ENCODE results near the gene CROCC2. TPM values are rescaled to one million over a fixed set of nuclear protein-coding genes. Genes with fewer than 3 reads are reported as not detected.

The CROCC2 gene
- total and polyA plus RNA-seq, 2 of the 13 experiments (the other 11 are each of a cell fraction or from before 2014, with no cell fraction given) = not detected

DNA sequence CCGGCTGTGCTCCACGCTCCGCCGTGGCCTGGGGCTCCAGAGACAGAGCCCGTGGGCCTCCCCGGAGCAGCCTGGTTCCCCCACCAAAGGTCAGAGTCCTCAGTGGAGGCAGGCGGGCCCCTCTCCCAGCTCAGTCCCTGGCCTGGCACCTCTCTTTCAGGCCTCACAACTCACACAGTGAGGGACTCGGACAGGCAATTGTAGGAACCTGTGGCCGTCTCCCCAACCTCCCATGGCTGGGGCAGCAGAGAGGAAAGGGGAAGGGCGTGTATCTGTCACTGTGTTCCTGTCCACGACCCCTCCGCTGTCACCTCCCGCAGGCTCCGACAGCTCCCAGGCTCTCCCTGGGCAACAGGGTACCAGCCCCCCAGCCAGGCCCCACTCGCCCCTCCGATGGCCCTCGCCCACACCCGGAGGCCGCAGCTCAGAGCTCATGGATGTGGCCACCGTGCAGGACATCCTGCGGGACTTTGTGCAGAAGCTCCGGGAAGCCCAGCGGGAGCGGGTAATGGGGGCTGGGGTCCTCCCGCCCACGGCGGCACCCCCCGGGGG is 59.8 kb downstream of the CROCC2 start (continued):
- TF ChIP-seq MYC (CRISPR knock-in tag; IDR thresholded peaks at IDR 0.05; ENCODE audit: borderline replicate concordance) = peak; percentile 25; the same call in 1 of the 2 replicates
- TF ChIP-seq ZNF709 (CRISPR knock-in tag; IDR thresholded peaks at IDR 0.05) = no peak
- TF ChIP-seq, protein P1, sequence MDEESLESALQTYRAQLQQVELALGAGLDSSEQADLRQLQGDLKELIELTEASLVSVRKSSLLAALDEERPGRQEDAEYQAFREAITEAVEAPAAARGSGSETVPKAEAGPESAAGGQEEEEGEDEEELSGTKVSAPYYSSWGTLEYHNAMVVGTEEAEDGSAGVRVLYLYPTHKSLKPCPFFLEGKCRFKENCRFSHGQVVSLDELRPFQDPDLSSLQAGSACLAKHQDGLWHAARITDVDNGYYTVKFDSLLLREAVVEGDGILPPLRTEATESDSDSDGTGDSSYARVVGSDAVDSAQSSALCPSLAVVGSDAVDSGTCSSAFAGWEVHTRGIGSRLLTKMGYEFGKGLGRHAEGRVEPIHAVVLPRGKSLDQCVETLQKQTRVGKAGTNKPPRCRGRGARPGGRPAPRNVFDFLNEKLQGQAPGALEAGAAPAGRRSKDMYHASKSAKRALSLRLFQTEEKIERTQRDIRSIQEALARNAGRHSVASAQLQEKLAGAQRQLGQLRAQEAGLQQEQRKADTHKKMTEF (CRISPR knock-in tag; IDR thresholded peaks at IDR 0.05) = no peak
- peak; percentile 67; the same call in 1 of the 2 replicates for TF ChIP-seq ZNF34 (CRISPR knock-in tag; IDR thresholded peaks at IDR 0.05; ENCODE audit: borderline replicate concordance)
- TF ChIP-seq PAXIP1 (CRISPR knock-in tag; conservative IDR thresholded peaks at IDR 0.05) = peak; percentile 47; the same call in 1 of the 2 replicates
- peak; percentile 70; the same call in 1 of the 2 replicates for TF ChIP-seq ZNF543 (CRISPR knock-in tag; IDR thresholded peaks at IDR 0.05)
- TF ChIP-seq ZNF230 (CRISPR knock-in tag; IDR thresholded peaks at IDR 0.05) = 0 out of 2 replicates have a peak, but pooled peaks have one; percentile 61
- TF ChIP-seq, protein P2, sequence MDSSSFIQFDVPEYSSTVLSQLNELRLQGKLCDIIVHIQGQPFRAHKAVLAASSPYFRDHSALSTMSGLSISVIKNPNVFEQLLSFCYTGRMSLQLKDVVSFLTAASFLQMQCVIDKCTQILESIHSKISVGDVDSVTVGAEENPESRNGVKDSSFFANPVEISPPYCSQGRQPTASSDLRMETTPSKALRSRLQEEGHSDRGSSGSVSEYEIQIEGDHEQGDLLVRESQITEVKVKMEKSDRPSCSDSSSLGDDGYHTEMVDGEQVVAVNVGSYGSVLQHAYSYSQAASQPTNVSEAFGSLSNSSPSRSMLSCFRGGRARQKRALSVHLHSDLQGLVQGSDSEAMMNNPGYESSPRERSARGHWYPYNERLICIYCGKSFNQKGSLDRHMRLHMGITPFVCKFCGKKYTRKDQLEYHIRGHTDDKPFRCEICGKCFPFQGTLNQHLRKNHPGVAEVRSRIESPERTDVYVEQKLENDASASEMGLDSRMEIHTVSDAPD (CRISPR knock-in tag; IDR thresholded peaks at IDR 0.05) = no peak
- TF ChIP-seq SNAI1 (CRISPR knock-in tag; IDR thresholded peaks at IDR 0.05; ENCODE audit: borderline replicate concordance) = 0 out of 2 replicates have a peak, but pooled peaks have one; percentile 67
- TF ChIP-seq PITX1 (CRISPR knock-in tag; IDR thresholded peaks at IDR 0.05) = no peak
- 0 out of 2 replicates have a peak, but pooled peaks have one; percentile 51 for TF ChIP-seq ZSCAN25 (CRISPR knock-in tag; IDR thresholded peaks at IDR 0.05)
- 0 out of 2 replicates have a peak, but pooled peaks have one; percentile 6 for TF ChIP-seq HOXA3 (CRISPR knock-in tag; IDR thresholded peaks at IDR 0.05)
- 0 out of 2 replicates have a peak, but pooled peaks have one; percentile 58 for TF ChIP-seq ZNF547 (CRISPR knock-in tag; IDR thresholded peaks at IDR 0.05)
- TF ChIP-seq, protein P3, sequence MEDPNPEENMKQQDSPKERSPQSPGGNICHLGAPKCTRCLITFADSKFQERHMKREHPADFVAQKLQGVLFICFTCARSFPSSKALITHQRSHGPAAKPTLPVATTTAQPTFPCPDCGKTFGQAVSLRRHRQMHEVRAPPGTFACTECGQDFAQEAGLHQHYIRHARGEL (CRISPR knock-in tag; IDR thresholded peaks at IDR 0.05) = 0 out of 2 replicates have a peak, but pooled peaks have one; percentile 30
- peak; percentile 62; the same call in 1 of the 2 replicates for TF ChIP-seq HDAC1 (CRISPR knock-in tag; IDR thresholded peaks at IDR 0.05)
- peak; percentile 53; the same call in 1 of the 2 replicates for TF ChIP-seq KDM5B (CRISPR knock-in tag; IDR thresholded peaks at IDR 0.05; ENCODE audit: borderline replicate concordance)
- TF ChIP-seq PATZ1 (CRISPR knock-in tag; IDR thresholded peaks at IDR 0.05) = peak; percentile 21; the same call in 1 of the 2 replicates
- TF ChIP-seq, protein P4, sequence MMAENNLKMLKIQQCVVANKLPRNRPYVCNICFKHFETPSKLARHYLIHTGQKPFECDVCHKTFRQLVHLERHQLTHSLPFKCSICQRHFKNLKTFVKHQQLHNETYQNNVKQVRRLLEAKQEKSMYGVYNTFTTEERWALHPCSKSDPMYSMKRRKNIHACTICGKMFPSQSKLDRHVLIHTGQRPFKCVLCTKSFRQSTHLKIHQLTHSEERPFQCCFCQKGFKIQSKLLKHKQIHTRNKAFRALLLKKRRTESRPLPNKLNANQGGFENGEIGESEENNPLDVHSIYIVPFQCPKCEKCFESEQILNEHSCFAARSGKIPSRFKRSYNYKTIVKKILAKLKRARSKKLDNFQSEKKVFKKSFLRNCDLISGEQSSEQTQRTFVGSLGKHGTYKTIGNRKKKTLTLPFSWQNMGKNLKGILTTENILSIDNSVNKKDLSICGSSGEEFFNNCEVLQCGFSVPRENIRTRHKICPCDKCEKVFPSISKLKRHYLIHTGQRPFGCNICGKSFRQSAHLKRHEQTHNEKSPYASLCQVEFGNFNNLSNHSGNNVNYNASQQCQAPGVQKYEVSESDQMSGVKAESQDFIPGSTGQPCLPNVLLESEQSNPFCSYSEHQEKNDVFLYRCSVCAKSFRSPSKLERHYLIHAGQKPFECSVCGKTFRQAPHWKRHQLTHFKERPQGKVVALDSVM (CRISPR knock-in tag; IDR thresholded peaks at IDR 0.05) = peak; percentile 22

Data from HepG2 (cell line).